ENCODE measurements around the gene MARCHF4.
A peak's percentile ranks its signal among the peaks of the same experiment; 100 is the strongest.

The MARCHF4 gene

DNA sequence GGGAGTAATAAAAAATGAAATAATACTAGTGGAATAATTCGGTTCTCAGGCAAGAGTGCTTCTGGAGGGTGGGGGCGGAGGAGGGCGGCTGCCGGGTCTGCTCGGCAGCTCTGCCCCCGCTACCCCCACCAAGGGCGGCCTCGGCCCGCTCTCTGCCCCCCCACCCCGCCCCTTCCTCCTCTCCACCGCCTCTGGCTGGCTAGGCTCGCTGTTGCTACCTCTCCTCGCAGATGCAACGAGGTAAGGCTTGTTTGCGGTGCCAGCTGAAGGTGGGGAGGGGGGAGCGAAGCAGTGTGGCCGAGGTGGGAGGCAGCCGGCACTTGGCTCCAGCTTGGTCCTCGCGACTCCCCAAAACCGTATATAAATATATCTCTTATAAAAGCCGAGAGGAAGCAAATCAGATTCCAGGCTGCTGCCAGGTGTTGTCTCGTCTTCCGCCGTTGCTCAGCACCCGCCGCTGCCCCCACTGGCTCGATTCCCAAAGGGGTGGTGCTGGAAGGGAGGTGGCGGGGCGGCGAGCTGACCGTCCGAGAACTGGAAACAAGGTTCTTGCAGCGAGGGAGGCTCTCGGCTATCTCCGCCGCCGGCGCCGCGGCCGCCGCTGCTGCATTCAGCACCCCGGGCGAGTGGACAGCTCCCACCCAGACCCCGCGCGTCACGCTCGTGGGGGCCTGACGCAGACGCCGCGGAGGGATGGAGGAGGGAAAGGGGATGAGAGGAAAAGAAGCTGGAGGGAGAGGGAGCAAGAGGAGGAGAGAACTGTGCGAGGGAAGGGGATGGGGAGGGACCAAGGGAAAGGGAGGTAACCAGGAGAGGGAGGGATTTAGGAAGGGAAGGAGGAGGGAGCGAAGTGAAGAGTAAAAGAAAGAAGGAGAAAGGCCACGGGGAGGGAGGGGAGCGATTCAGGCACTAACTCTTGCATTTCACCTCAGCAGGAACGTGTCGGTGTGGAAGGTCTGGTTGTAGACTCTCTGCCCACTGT is at the start of gene MARCHF4:
MARCHF4 (minus strand) TSS at position 763 of the 982 bp plus-strand sequence. CDS start 2,223 bp downstream, outside the sequence.
- peak; percentile 50 for DNase-seq

DNA sequence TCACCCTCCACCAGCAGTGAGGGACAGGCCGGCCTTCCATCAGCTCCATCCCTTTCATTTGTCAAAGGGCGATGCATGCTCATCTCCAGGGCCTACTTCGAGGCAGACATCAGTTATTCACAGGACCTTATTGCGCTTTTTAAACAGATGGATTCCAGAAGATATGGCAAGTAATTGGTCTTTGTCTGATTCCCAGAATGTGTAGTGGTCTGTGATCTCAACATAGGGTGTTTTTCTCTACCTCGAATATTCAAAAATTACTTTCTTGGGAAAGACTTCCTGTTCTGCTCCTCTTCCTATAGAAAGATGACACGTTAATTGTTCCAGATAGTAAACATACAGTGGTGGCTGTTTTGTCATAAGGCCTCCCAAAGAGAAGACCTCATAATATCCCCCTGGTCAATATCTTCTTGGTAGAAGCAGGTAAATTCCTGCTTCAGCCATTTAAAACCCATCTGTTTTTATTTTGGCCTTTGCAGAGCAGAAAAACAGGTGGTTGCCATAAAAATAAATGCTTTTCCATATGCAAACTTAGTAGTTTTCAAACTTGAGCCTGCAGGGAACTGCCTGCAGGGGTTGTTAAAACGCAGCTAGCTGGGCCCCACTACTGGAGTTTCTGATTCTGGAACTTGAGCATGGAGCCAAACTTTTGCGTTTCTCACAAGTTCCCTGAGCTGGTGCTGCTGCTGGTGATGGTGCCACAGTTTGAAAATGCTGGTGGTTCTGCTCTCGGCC is 48.3 kb upstream of the MARCHF4 start:
- DNase-seq, result no peak

DNA sequence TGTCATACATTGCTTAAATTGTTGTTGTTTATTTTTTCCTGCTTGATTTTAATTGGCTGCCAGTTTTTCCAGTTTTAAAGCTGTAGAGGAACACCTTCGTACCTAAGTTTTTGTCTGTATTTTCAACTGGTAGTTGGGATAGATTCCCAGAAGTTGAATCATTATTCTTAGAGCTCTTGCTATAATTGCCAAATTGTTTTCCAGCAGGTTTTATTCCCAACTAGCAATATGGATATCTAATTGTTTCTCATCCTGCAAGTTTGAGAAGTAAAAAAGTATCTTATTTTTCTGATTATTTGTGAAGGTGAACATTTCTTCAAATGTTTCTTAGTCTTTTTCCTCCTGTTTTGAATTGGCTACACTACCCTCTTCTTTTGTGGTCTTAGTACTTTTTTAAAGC is 46.7 kb upstream of the MARCHF4 start:
- DNase-seq, result no peak

DNA sequence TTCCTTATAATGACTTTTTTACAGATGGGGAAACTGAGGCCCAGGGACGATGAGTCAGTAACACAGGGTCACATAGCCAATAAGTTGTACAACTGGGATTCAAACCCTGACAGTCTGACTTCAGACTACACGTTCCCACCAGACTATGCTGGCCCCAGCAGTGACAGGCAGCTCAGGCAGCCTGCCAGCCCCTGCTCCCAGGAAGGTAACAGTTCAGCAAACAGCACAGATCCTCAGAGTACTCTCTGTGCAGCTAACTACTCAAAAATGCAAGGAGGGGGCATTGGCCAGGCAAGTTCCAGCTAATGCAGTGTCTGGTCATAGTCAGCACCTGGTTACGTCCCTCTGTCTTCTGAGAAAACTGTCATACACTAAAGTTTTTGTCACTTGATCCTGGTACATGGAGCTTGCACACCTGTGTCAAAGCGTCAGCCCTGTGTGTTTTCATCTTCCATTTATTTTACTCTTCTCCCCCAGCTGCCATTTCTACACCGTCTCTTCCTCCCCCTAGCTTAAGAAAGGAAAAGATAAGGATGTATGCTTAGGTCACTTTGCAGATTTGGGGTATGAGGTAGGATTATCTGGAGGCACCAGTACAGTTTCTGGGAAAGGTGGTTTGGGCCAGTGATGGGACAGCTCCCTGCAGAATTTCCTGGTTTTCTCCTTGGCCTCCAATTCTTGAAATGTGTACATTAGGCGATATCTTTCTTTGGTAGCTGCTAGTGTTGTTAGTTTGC is 44.5 kb upstream of the MARCHF4 start:
- no peak for DNase-seq

DNA sequence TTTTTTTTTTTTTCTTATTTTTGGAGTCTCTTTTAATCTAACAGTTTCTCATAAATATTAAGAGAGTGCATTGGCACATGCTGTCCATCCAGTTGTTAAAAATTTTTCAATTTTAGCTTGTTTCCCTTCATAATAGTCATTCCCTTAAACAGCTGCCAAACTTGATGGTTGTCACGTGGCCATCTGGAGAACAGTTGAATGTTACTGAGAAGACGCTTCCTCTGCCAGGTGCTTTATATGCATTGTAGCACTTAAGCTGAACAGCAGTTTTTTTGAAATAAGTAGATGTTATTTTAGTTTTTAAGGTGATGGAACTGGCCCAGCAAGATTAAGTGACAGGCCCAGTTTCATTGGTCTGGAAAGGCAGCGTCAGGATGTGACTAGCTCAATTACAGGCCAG is 43.3 kb upstream of the MARCHF4 start:
- no peak for DNase-seq

GRCh38 chr2:216414772-216415319 is 42.6 kb upstream of the MARCHF4 start:
- no peak for DNase-seq

GRCh38 chr2:216413882-216414281 is 41.6 kb upstream of the MARCHF4 start:
- DNase-seq, result no peak

DNA sequence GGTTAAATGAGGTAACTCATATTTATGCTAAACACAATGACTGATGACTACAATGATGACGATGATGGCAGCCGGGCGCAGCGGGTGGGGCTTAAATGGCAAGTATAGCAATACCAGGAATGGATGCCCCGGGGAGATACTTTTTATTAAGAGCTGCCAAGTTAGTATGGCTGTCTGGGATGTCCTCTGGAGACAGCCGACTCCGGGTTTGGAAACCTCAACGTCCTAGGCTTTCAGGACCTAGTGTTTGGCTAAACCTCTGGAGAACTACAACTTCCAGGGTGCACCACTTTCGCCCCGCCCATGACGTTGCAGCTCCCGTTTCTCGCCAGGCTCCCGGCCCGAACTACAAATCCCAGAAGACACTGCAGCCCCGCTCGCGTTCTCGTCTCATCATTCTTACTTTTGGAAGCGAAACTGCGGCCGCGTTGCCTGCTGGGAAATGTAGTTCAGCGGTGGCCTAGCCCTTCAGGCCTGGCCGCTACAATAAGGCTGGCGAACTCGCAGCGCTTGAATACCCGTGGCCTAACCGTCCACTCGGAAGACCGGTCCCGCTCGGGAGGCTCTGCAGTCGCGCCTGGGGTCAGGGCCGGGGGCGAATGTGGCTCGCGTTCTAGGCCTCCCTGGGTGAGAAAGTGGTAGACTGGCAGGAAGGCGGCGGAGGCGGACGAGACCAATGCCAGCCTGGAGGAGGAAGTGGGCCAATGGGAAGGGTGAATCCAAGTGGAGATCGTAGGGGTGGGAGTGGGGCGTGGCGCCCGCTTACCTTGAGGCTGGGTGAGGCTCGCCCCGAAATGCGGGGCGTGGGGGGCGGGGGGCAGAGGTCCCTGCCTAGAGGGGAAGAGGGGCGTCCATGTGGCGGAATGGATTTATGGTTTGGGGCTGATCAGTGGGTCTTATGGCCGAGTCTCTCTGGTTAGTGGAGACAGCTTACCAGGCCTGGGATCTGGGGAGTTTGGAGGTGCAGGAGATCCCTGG is 40.0 kb upstream of the MARCHF4 start, which contains the start of gene SMARCAL1:
SMARCAL1 (plus strand) TSS at position 463 of the 978 bp plus-strand sequence. CDS start 2,221 bp downstream, outside the sequence.
- DNase-seq, result peak; percentile 97

DNA sequence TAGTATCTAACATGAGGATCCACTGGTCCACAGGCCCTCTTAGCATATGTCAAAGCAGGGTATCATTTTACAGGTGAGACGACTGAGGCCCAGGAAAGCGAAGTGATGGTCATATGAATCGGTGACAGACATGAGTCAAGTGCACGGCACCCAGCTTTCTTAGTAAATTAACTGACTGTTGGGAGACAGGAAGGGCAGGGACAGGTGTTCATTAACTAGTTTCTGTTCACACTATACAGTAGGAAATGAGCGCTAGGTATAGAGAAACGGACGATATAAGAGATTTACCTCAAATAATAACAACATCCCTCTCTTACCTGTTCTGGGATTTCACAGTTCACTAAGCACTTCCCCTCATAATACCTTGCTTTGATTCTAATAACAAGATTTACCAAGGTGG is 38.3 kb upstream of the MARCHF4 start:
- no peak for DNase-seq

GRCh38 chr2:216408426-216409290 is 36.4 kb upstream of the MARCHF4 start:
- no peak for DNase-seq

DNA sequence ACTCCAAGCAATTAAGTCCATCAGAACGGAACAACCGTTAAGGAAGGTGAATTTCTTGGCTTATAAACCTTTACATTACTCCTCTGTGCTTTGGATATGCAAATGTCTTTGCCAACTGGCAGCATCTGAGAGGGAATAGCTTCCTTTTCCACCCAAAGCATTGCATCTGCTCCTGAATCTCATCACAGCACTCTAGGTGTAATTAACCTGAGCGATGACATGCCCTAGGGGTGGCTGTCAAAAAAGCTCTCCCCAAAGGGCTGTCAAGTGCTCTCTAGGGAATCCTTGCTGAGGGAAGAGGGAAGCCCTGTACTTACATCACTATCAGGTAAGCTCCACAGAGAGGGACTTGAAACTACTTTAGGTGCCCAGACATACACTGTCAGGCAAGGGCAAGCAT is 34.5 kb upstream of the MARCHF4 start:
- DNase-seq, result no peak

DNA sequence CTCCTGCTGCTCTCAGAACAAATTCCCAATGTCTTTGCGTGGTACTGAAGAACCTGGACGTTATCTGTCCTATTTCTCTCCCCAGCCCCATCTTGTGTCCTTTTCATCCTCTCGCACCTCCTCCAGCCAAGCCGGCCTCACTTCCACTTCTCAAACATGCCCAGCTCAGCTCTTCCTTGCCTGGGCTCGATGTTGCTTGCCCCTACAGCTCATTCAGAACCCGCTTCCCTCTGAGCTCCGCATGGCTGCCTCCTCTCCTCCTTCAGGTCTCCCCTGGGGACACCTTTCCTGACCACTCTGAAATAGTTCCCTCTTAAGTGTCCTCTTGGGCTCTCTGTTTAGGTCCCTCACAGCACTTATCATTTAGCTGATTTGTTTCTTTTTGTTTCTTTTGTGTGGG is 33.3 kb upstream of the MARCHF4 start:
- DNase-seq, result no peak

GRCh38 chr2:216404010-216404618 is 31.8 kb upstream of the MARCHF4 start:
- DNase-seq, result peak; percentile 60

DNA sequence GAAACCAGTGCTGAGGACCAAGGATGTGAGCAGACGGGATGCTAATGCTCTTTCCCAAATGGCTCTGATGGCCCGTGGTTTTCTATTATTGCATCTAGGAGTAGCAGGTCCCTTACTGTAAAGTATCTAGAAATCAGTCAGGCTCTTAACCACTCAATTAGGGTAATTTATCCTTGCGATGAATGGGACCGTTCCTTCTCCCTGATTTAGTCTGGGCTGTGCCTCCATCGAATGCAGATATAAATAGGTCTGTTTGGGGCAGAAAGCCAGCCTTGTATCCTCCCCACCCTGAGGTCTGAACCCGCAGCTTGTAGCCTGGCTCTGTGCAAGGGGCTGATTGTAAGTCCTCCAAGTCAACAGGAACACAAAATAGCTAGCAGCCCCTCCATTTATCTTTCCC is 30.5 kb upstream of the MARCHF4 start:
- no peak for DNase-seq

DNA sequence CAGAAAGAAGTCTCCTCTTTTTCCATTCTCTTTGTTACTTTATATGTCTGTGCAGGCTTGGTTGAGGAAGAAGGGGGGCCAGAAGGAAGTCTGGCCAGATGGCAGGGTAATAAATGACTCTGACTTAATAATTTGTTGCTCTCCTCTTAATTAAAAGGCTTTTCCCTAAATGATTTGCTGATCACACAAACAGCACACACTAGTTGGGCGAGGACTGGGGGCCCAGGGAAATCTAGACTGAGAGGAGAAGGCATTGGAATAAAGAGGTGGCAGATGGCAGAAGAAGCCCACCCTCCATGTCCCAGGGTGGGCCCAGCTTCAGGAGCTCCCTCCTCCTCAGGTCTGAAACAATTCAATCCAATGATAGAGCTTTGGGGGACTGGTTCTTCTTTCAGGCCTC is 27.3 kb upstream of the MARCHF4 start:
- no peak for DNase-seq

GRCh38 chr2:216394881-216395280 is 22.6 kb upstream of the MARCHF4 start:
- DNase-seq, result no peak

DNA sequence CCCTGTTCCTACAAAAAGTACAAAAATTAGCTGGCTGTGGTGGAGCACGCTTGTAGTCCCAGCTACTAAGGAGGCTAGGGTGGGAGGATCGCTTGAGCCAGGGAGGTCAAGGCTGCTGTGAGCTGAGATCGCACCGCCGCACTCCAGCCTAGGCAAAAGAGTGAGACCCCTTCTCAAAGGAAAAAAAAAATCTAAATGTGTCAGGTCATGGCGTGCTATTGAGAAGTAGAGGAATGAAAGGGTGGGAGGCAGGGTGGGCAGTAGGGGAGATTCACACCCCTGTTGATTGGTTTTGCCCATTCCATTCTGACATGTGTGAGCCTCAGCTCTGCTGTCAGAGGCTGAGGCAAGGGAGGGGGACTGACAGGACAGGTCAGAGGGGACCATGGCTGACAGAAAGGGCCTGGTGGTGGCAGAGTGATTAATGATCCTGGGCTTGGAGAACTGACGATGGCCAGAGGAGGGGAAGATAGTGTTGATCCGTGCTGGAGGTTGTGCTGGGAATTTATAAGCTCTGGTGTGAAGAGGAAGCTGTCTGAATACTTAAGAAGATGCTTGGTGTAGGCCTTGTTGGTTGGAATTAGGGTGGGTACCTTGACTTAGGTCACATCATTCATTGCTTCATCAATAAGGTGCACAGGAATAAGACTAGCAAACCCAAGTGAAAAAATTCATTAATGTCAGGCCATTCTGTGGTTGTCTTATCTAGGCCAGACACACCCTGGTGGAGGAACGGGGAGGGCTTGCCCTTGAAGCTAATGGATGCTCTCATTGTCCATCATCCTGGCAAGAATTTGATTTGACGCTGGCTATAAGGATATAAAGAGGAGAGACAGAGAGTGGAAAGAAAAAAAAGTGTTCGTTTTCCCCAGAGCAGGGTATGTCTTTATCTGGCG is 20.9 kb upstream of the MARCHF4 start:
- no peak for DNase-seq

- DNase-seq, result no peak
These were observed 19.8 kb upstream of the MARCHF4 start for GRCh38 chr2:216392018-216392562.

GRCh38 chr2:216391401-216391800 is 19.1 kb upstream of the MARCHF4 start:
- DNase-seq, result no peak

All from CD4-positive, alpha-beta T cell treated with Interleukin-4 for 4 hours (primary cell).